ENCODE data around the gene MAP3K8. TPM values are rescaled to one million over a fixed set of nuclear protein-coding genes. Genes with fewer than 3 reads are reported as not detected.

Gene MAP3K8
- total and polyA plus RNA-seq, 2 of the 8 experiments (the other 6 are each of a cell fraction or from before 2014, with no cell fraction given): 5.6 to 6.0 TPM

DNA sequence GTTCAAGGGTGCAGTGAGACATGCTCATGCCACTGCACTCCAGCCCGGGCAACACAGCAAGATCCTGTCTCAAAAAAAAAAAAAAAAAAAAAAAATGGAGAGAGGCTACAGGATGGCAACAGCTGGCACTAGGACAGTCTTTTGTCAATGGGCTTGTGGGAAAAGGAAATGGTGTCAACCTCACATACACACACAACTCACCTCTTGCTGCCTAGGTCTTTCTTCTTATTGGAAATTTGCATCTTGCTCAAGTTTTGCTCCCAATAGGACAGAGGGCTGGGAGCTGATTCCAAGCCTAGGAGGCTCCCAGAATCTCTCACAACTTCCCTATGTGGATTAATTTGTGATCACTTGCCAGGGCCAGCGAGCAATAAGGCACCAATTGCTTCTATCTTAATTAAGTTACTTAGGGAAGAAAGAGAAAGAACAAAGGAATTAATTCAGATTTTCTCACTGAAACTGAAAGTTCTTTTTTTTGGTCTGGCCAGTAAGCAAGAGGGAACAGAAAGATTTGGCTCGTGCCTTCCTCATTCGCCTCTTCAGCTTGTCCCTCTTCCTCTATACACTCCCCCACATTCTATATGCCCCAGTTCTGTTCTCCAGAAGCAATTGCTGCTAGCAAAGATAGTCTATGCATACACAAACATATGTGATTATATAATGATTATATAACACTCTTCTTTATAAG, 33.8 kb downstream of the MAP3K8 start:
- H3K9ac ChIP-seq (replicated peaks in 1 of 4; ENCODE audit: extremely low read depth in 1 of 4, low read depth in 3 of 4, low read length in 3 of 4): no peak overlapping the region
- no peak overlapping the region for H3K56ac ChIP-seq (replicated peaks; ENCODE audit: insufficient read length, low read depth, low read length)
- no peaks in the 10 kb centered on the region for H3K4me1 ChIP-seq (replicated peaks in 1 of 4; ENCODE audit: control insufficient read depth in 3 of 4, insufficient read depth in 4 of 4, low read length in 3 of 4)
- H3K79me2 ChIP-seq (ENCODE audit: control insufficient read depth in 1 of 2, insufficient read depth in 2 of 2, low read length in 2 of 2): no peaks in the 10 kb centered on the region
- no peak overlapping the region for H4K5ac ChIP-seq (ENCODE audit: insufficient read length, low read depth, low read length)
- H3K23ac ChIP-seq (ENCODE audit: insufficient read length): no peak overlapping the region
- no peak overlapping the region for H2BK20ac ChIP-seq (ENCODE audit: low read length)
- H2AFZ ChIP-seq (ENCODE audit: low read length): no peak overlapping the region
- no peak overlapping the region for H4K8ac ChIP-seq (ENCODE audit: extremely low read depth, insufficient read depth, low read length)
- no peak overlapping the region for H3K14ac ChIP-seq (ENCODE audit: insufficient read length)
- H3K4me3 ChIP-seq (ENCODE audit: extremely low read depth in 1 of 4, insufficient read depth in 2 of 4, low read depth in 3 of 4, low read length in 4 of 4): no peak overlapping the region
- H2AK5ac ChIP-seq (ENCODE audit: low read depth, low read length): no peak overlapping the region
- H3K18ac ChIP-seq (ENCODE audit: extremely low read depth, low read length): no peak overlapping the region
- no peak overlapping the region for H3K4me2 ChIP-seq (ENCODE audit: insufficient read depth in 1 of 2, low read depth in 2 of 2, low read length in 2 of 2)
- no peak overlapping the region for H4K91ac ChIP-seq (replicated peaks; ENCODE audit: insufficient read length, low read length)
- H3K9me3 ChIP-seq (ENCODE audit: insufficient read depth in 2 of 2, low read depth in 1 of 2, low read length in 1 of 2): no peaks in the 10 kb centered on the region
- H3K79me1 ChIP-seq (ENCODE audit: low read depth, low read length): no peaks in the 10 kb centered on the region
- DNase-seq (ENCODE audit: low read depth in 1 of 2, low spot score in 2 of 2) (no peak), FAIRE-seq (no peak)
- H4K20me1 ChIP-seq (replicated peaks in 1 of 2; ENCODE audit: control insufficient read depth in 1 of 2, insufficient read depth in 2 of 2, low read length in 2 of 2): no peaks in the 10 kb centered on the region
- no peak overlapping the region for H3K27ac ChIP-seq (ENCODE audit: low read depth, low read length)
- H2BK5ac ChIP-seq (ENCODE audit: low read depth, low read length): no peak overlapping the region
- ChIA-PET POLR2A (ENCODE audit: partially characterized antibody) (interaction anchor here (0.7 to 0.8 kb wide), 2 partner anchors 9 to 32 kb away, joined by 3 read pairs; no protein-coding TSS in a partner anchor), CTCF (ENCODE audit: partially characterized antibody) (interaction anchor here (0.7 to 1.3 kb wide), 6 partner anchors 10 to 114 kb away, joined by 3 to 4 read pairs (median 3); no protein-coding TSS in a partner anchor)
- no peak overlapping the region for H3K4ac ChIP-seq (replicated peaks; ENCODE audit: insufficient read length, low read depth, low read length)
- 89% methylated on average over 4 of the region's 4 CpGs; no CpG with 5 or more reads in 1 of the 2 experiments for WGBS, 2 experiments (ENCODE audit: extremely low coverage in 1 of 2, insufficient coverage in 1 of 2, insufficient read length in 1 of 2, insufficient replicate concordance in 2 of 2, low coverage in 1 of 2, low lambda C conversion rate in 2 of 2, missing lambda C conversion rate in 1 of 2)
- no peaks in the 10 kb centered on the region for H3K36me3 ChIP-seq (ENCODE audit: control insufficient read depth in 2 of 4, insufficient read depth in 4 of 4, low read length in 3 of 4)
- H2BK12ac ChIP-seq (ENCODE audit: low read depth, low read length): no peak overlapping the region
- no peak overlapping the region for H2BK15ac ChIP-seq (ENCODE audit: low read length)
- H2BK120ac ChIP-seq (replicated peaks; ENCODE audit: low read depth, low read length): no peak overlapping the region
- H3K27me3 ChIP-seq (replicated peaks in 1 of 4; ENCODE audit: control insufficient read depth in 3 of 4, extremely low read depth in 1 of 4, insufficient read depth in 3 of 4, low read length in 3 of 4): no peaks in the 10 kb centered on the region
- H3K23me2 ChIP-seq (ENCODE audit: low read depth, low read length): no peaks in the 10 kb centered on the region
- TF ChIP-seq, protein P1, sequence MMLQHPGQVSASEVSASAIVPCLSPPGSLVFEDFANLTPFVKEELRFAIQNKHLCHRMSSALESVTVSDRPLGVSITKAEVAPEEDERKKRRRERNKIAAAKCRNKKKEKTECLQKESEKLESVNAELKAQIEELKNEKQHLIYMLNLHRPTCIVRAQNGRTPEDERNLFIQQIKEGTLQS (IDR thresholded peaks at IDR 0.05; ENCODE audit: insufficient read depth, low read depth, low read length): no peak
- TF ChIP-seq POLR2AphosphoS5 (IDR thresholded peaks at IDR 0.05; ENCODE audit: low read depth, low read length) (no peak), HDAC2 (IDR thresholded peaks at IDR 0.05; ENCODE audit: borderline replicate concordance in 1 of 2, low read depth in 2 of 2, low read length in 2 of 2) (no peak), BACH1 (IDR thresholded peaks at IDR 0.05; ENCODE audit: low read length) (no peak), ASH2L (IDR thresholded peaks at IDR 0.05; ENCODE audit: low read length) (no peak), KDM4A (IDR thresholded peaks at IDR 0.05; ENCODE audit: low read depth, low read length, severe bottlenecking) (no peak), RNF2 (IDR thresholded peaks at IDR 0.05; ENCODE audit: borderline replicate concordance, low read depth, low read length, missing control alignments, poor library complexity, severe bottlenecking) (no peak)
- TF ChIP-seq, protein P2, sequence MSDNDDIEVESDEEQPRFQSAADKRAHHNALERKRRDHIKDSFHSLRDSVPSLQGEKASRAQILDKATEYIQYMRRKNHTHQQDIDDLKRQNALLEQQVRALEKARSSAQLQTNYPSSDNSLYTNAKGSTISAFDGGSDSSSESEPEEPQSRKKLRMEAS (IDR thresholded peaks at IDR 0.05): no peak

Data from H1 (cell line).